ENCODE data around the gene CACNG8. TPM values are rescaled to one million over a fixed set of nuclear protein-coding genes. Genes with fewer than 3 reads are reported as not detected.
A peak's percentile ranks its signal among the peaks of the same experiment; 100 is the strongest.

CACNG8 gene
- total RNA-seq, 2 donors from 2014 or later: not detected

GRCh38 chr19:53969366-53969765 is 6.6 kb downstream of the CACNG8 start:
- ATAC-seq (no peak), DNase-seq (no peak)
- Histone ChIP-seq H3K9me3 (no peaks in the 10 kb centered on the region), H3K36me3 (replicated peaks in 1 of 2; ENCODE audit: insufficient read depth in 1 of 2, low read depth in 2 of 2) (no peaks in the 10 kb centered on the region), H3K4me3 (no peak overlapping the region), H3K27ac (no peak overlapping the region), H3K27me3 (no peaks in the 10 kb centered on the region), H3K4me1 (no peaks in the 10 kb centered on the region)
- no peak for TF ChIP-seq CTCF (IDR thresholded peaks at IDR 0.05)
- TF ChIP-seq POLR2A (IDR thresholded peaks at IDR 0.05): no peak
- intact Hi-C loops (cut with DNase I): no loop called here
- 66 to 76% methylated on average over 6 of the region's 6 CpGs for WGBS, 2 donors

DNA sequence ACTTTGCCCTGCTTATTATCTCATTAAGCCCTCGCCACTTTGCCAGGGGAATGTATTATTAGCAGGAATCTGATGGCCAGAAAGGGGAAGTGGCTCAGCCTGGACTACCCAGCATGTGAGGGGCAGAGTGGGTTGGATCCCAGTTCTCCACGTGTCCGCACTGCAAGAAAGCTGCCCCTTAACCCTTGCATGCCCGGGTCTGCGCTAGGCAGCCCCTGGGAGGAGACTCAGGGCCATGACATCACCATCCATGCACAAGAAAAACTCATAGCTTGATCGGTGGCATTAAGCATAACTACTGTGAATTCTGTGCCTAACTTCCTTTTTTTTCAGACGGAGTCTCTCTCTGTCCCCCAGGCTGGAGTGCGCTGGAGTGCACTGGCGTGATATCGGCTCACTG is 8.9 kb downstream of the CACNG8 start:
- H3K9me3 ChIP-seq: no peaks in the 10 kb centered on the region
- no peak for DNase-seq
- ATAC-seq: no peak
- intact Hi-C loops (cut with DNase I): no loop called here
- H3K27ac ChIP-seq: no peak overlapping the region
- H3K4me1 ChIP-seq: no peaks in the 10 kb centered on the region
- no peak overlapping the region for H3K4me3 ChIP-seq
- 38% methylated on average over 4 to 10 of the region's 10 CpGs for WGBS, 2 donors
- H3K36me3 ChIP-seq (replicated peaks in 1 of 2; ENCODE audit: insufficient read depth in 1 of 2, low read depth in 2 of 2): no peaks in the 10 kb centered on the region
- no peaks in the 10 kb centered on the region for H3K27me3 ChIP-seq
- no peak for TF ChIP-seq POLR2A (IDR thresholded peaks at IDR 0.05)
- no peak for TF ChIP-seq CTCF (IDR thresholded peaks at IDR 0.05)

- Histone ChIP-seq H3K27ac (no peak overlapping the region), H3K4me1 (peaks cover 23% of the 10 kb centered on the region), H3K27me3 (peaks cover 0 to 28% of the 10 kb centered on the region in 2 donors), H3K9me3 (no peaks in the 10 kb centered on the region), H3K36me3 (replicated peaks in 1 of 2; ENCODE audit: insufficient read depth in 1 of 2, low read depth in 2 of 2) (no peaks in the 10 kb centered on the region), H3K4me3 (no peak overlapping the region)
- no peak for TF ChIP-seq CTCF (IDR thresholded peaks at IDR 0.05)
- TF ChIP-seq POLR2A (IDR thresholded peaks at IDR 0.05): no peak
- intact Hi-C loops (cut with DNase I): no loop called here
- 1 to 5% methylated on average over 9 of the region's 9 CpGs for WGBS, 2 donors
- ATAC-seq: peak; percentile 77
- DNase-seq: peak; percentile 75 to 86 (median 76)
These were observed 14.8 kb downstream of the CACNG8 start for GRCh38 chr19:53977429-53977990.

- DNase-seq (peak in 3 of 4 donors; percentile 20 to 49 (median 31)), ATAC-seq (peak; percentile 43)
- intact Hi-C loops (cut with DNase I): no loop called here
- no peaks in the 10 kb centered on the region for H3K36me3 ChIP-seq (replicated peaks in 1 of 2; ENCODE audit: insufficient read depth in 1 of 2, low read depth in 2 of 2)
- no peaks in the 10 kb centered on the region for H3K9me3 ChIP-seq
- H3K27ac ChIP-seq: no peak overlapping the region
- WGBS, 2 donors: 2 to 3% methylated on average over 26 to 54 of the region's 54 CpGs
- no peak overlapping the region for H3K4me3 ChIP-seq
- TF ChIP-seq CTCF (IDR thresholded peaks at IDR 0.05) (no peak), POLR2A (IDR thresholded peaks at IDR 0.05) (no peak)
- peaks cover 0 to 28% of the 10 kb centered on the region in 2 donors for H3K27me3 ChIP-seq
- H3K4me1 ChIP-seq: peaks cover 23% of the 10 kb centered on the region
These were observed 15.4 kb downstream of the CACNG8 start for GRCh38 chr19:53977991-53978731.

All from body of pancreas (tissue), 4 donors.